OCI-LY7 (cell line): Measurements from ENCODE around the gene FOXB1. TPM values are rescaled to one million over a fixed set of nuclear protein-coding genes. Genes with fewer than 3 reads are reported as not detected.

Experiments
- BruUV-seq: library from RNA; stranded (reverse); fragments of 400-500 nt; replicated peaks from 2 replicates; lab custom pipeline; 2021; lab: Mats Ljungman, UMichigan
- CTCF ChIA-PET: fragments of 300-600 bp; sonication (Branson Sonifier 250); formaldehyde crosslinking; loops from one replicate; lab custom pipeline; 2022; ENCODE audit warnings: antibody characterized with exemption; ENCODE audit not compliant: unreplicated experiment; lab: Charles Lee
- POLR2A ChIA-PET: fragments of 300-600 bp; sonication (Branson Sonifier 250); formaldehyde crosslinking; loops from one replicate; lab custom pipeline; 2022; ENCODE audit warnings: antibody characterized with exemption; lab: Charles Lee
- DNase-seq: peaks from one replicate; pipeline ENCODE4 v3.0.0-alpha.2; 2015; ENCODE audit warnings: low spot score
- H2AFZ ChIP-seq: fragments of 200-600 bp; sonication (generic), shearing (Covaris generic); 2 replicates; pipeline ENCODE4 v1.6.1; 2014; ENCODE audit warnings: mild to moderate bottlenecking, antibody characterized with exemption, low read length, moderate library complexity
- H3K27ac ChIP-seq: fragments of 200-600 bp; sonication (generic); 2 replicates; pipeline ENCODE4 v1.5.1; 2014; ENCODE audit warnings: mixed run types, low read depth, mild to moderate bottlenecking, moderate library complexity, low read length, inconsistent platforms; ENCODE audit not compliant: poor library complexity, severe bottlenecking
- H3K36me3 ChIP-seq: fragments of 200-600 bp; sonication (generic); 2 replicates; pipeline ENCODE4 v1.6.1; 2014; ENCODE audit warnings: mild to moderate bottlenecking, antibody characterized with exemption, low read length, moderate library complexity, mixed read lengths; ENCODE audit not compliant: insufficient read depth
- H3K4me1 ChIP-seq: fragments of 200-600 bp; sonication (generic); 2 replicates; pipeline ENCODE4 v1.5.1; 2014; ENCODE audit warnings: mild to moderate bottlenecking, low read length; ENCODE audit not compliant: insufficient read depth, poor library complexity, severe bottlenecking
- H3K4me2 ChIP-seq: fragments of 200-600 bp; sonication (generic); 2 replicates; pipeline ENCODE4 v1.6.1; 2014; ENCODE audit warnings: mild to moderate bottlenecking, low read length
- H3K4me3 ChIP-seq: fragments of 200-600 bp; sonication (generic); 2 replicates; pipeline ENCODE4 v1.5.1; 2014; ENCODE audit warnings: mild to moderate bottlenecking, low read depth, low read length; ENCODE audit not compliant: poor library complexity, severe bottlenecking
- H3K79me2 ChIP-seq: fragments of 200-600 bp; sonication (generic); 2 replicates; pipeline ENCODE4 v1.6.1; 2016; ENCODE audit warnings: low read depth, mild to moderate bottlenecking, low read length, moderate library complexity, mixed read lengths; ENCODE audit not compliant: insufficient read depth
- H3K9me2 ChIP-seq: fragments of 200-600 bp; sonication (generic); 2 replicates; pipeline ENCODE4 v1.6.1; 2016; ENCODE audit warnings: mild to moderate bottlenecking, low read length, mixed read lengths; ENCODE audit not compliant: insufficient read depth
- H3K9me3 ChIP-seq: fragments of 200-600 bp; sonication (generic); 2 replicates; pipeline ENCODE4 v1.6.1; 2014; ENCODE audit warnings: mild to moderate bottlenecking, mixed run types, low read length, mixed read lengths
- H4K20me1 ChIP-seq: fragments of 200-600 bp; sonication (generic); 2 replicates; pipeline ENCODE4 v1.6.1; 2014; ENCODE audit warnings: mild to moderate bottlenecking, antibody characterized with exemption, low read length, moderate library complexity, mixed read lengths; ENCODE audit not compliant: insufficient read depth
- CTCF ChIP-seq: fragments of 200-600 bp; sonication (generic); conservative IDR thresholded peaks from 2 replicates; pipeline ENCODE4 v1.5.1; 2014; ENCODE audit warnings: mild to moderate bottlenecking, antibody characterized with exemption, low read length, moderate library complexity, mixed read lengths
- EZH2phosphoT487 ChIP-seq: fragments of 200-600 bp; sonication (generic); IDR thresholded peaks from 2 replicates; pipeline ENCODE4 v1.6.1; 2018; ENCODE audit warnings: low read depth, borderline replicate concordance, mild to moderate bottlenecking, mixed run types, antibody characterized with exemption, low read length, moderate library complexity, mixed read lengths
- intact Hi-C: fragments of 100-400 bp; cut with micrococcal nuclease; formaldehyde crosslinking; loops from one replicate; pipeline ENCODE4 v1.10.0; 2022; ENCODE audit not compliant: unreplicated experiment
- total RNA-seq, 2 experiments: library from RNA; depleted of rRNA in 1 of 2; stranded (reverse); fragments of >200 nt in 1 of 2; shearing (Covaris generic) in 1 of 2; gene quantifications; 2 replicates each; pipeline ENCODE4 v1.2.3, GENCODE V29; 2014 to 2022

Gene FOXB1
- total RNA-seq, 2 experiments from 2014 or later: not detected

- no peak overlapping the region for H3K4me2 ChIP-seq
- intact Hi-C loops: no loop called here
- TF ChIP-seq EZH2phosphoT487 (no peak), CTCF (no peak)
- no peaks in the 10 kb centered on the region for H3K79me2 ChIP-seq
- H3K4me3 ChIP-seq: no peak overlapping the region
- no peak overlapping the region for H3K27ac ChIP-seq
- ChIA-PET CTCF (no interaction called here), POLR2A (interaction anchor here (0.7 kb wide), 1 partner anchor 149 kb away, joined by 3 read pairs; no protein-coding TSS in a partner anchor)
- no peaks in the 10 kb centered on the region for H3K9me3 ChIP-seq
- H2AFZ ChIP-seq: no peak overlapping the region
- no TSS peak for BruUV-seq
- H4K20me1 ChIP-seq: no peaks in the 10 kb centered on the region
- H3K4me1 ChIP-seq: no peaks in the 10 kb centered on the region
- H3K9me2 ChIP-seq: no peaks in the 10 kb centered on the region
- H3K36me3 ChIP-seq: no peaks in the 10 kb centered on the region
- no peak for DNase-seq
These were observed 5.7 kb upstream of the FOXB1 start for GRCh38 chr15:59998305-59998949.

GRCh38 chr15:59998950-59999611 is 5.0 kb upstream of the FOXB1 start:
- no peak overlapping the region for H3K27ac ChIP-seq
- no peaks in the 10 kb centered on the region for H3K79me2 ChIP-seq
- no peak for TF ChIP-seq EZH2phosphoT487
- TF ChIP-seq CTCF: no peak
- ChIA-PET CTCF (no interaction called here), POLR2A (no interaction called here)
- no peaks in the 10 kb centered on the region for H3K36me3 ChIP-seq
- intact Hi-C loops: no loop called here
- DNase-seq: no peak
- H4K20me1 ChIP-seq: no peaks in the 10 kb centered on the region
- no peaks in the 10 kb centered on the region for H3K9me2 ChIP-seq
- BruUV-seq: no TSS peak
- no peaks in the 10 kb centered on the region for H3K4me1 ChIP-seq
- no peak overlapping the region for H3K4me3 ChIP-seq
- H2AFZ ChIP-seq: no peak overlapping the region
- H3K4me2 ChIP-seq: no peak overlapping the region
- H3K9me3 ChIP-seq: no peaks in the 10 kb centered on the region

- H3K79me2 ChIP-seq: no peaks in the 10 kb centered on the region
- ChIA-PET CTCF (no interaction called here), POLR2A (interaction anchor here (0.6 kb wide), 1 partner anchor 154 kb away, joined by 3 read pairs; no protein-coding TSS in a partner anchor)
- intact Hi-C loops: no loop called here
- TF ChIP-seq CTCF (no peak), EZH2phosphoT487 (no peak)
- no peaks in the 10 kb centered on the region for H3K4me1 ChIP-seq
- H2AFZ ChIP-seq: no peak overlapping the region
- no peak overlapping the region for H3K27ac ChIP-seq
- DNase-seq: no peak
- H4K20me1 ChIP-seq: no peaks in the 10 kb centered on the region
- BruUV-seq: no TSS peak
- H3K9me2 ChIP-seq: no peaks in the 10 kb centered on the region
- H3K4me2 ChIP-seq: no peak overlapping the region
- H3K36me3 ChIP-seq: no peaks in the 10 kb centered on the region
- no peaks in the 10 kb centered on the region for H3K9me3 ChIP-seq
- no peak overlapping the region for H3K4me3 ChIP-seq
These were observed 4.4 kb upstream of the FOXB1 start for GRCh38 chr15:59999612-60000112.
